Measurements from ENCODE around the gene TANK.

- no peak for TF ChIP-seq POLR2A (IDR thresholded peaks at IDR 0.05; ENCODE audit: borderline replicate concordance, extremely low read depth, insufficient read depth, insufficient read length)
- TF ChIP-seq CTCF (IDR thresholded peaks at IDR 0.05 in 2 of 3, conservative IDR thresholded peaks at IDR 0.05 in 1 of 3; ENCODE audit: borderline replicate concordance in 1 of 3, insufficient read depth in 1 of 3, low read depth in 2 of 3, low read length in 2 of 3) = no peak
- TF ChIP-seq TCF7L2 (IDR thresholded peaks at IDR 0.05; ENCODE audit: borderline replicate concordance, extremely low read depth, insufficient read depth, insufficient read length) = no peak
- TF ChIP-seq REST (IDR thresholded peaks at IDR 0.05; ENCODE audit: low read depth) = no peak
- no peak for TF ChIP-seq ZBTB33 (IDR thresholded peaks at IDR 0.05; ENCODE audit: extremely low read depth, insufficient replicate concordance, low read length)
- no peak for TF ChIP-seq ZNF274 (IDR thresholded peaks at IDR 0.05; ENCODE audit: low read depth, low read length)
- no peak for TF ChIP-seq YY1 (IDR thresholded peaks at IDR 0.05; ENCODE audit: extremely low read depth, insufficient replicate concordance, low read depth, low read length)
- no peak for TF ChIP-seq EZH2 (IDR thresholded peaks at IDR 0.05)
- no peak for TF ChIP-seq SIN3A (IDR thresholded peaks at IDR 0.05; ENCODE audit: low read depth)
- no peak for TF ChIP-seq POLR2AphosphoS5 (IDR thresholded peaks at IDR 0.05; ENCODE audit: low read depth, low read length)
- TF ChIP-seq EZH2phosphoT487 (IDR thresholded peaks at IDR 0.05; ENCODE audit: borderline replicate concordance) = no peak
These were observed 83.7 kb downstream of the TANK start for GRCh38 chr2:161243905-161244304.

Measured in HCT116 (cell line).